Stimulated activated naive CD8-positive, alpha-beta T cell treated with anti-CD3 and anti-CD28 coated beads, Interleukin-15, Interleukin-2, amounts not matched to agents 100 ng/mL and 50 ng/mL, for 24 hours (primary cell): ENCODE measurements around the gene ZNF407.
"Not testable (repeated sequence)": the region's sequence is repeated elsewhere in the genome, so short reads cannot be mapped to it uniquely, and the experiment has no call there.

Experiments
- H3K27ac Mint-ChIP-seq: one replicate; pipeline ENCODE4 v1.8.0; 2021; ENCODE audit warnings: mild to moderate bottlenecking, mixed read lengths
- H3K27me3 Mint-ChIP-seq: one replicate; pipeline ENCODE4 v1.8.0; 2021; ENCODE audit warnings: mixed read lengths
- H3K36me3 Mint-ChIP-seq: one replicate; pipeline ENCODE4 v1.8.0; 2021; ENCODE audit warnings: low read depth, mixed read lengths
- H3K4me1 Mint-ChIP-seq: one replicate; pipeline ENCODE4 v1.8.0; 2021; ENCODE audit warnings: low read depth, mixed read lengths
- H3K4me3 Mint-ChIP-seq: one replicate; pipeline ENCODE4 v1.8.0; 2021; ENCODE audit warnings: mild to moderate bottlenecking, mixed read lengths
- H3K9me3 Mint-ChIP-seq: one replicate; pipeline ENCODE4 v1.8.0; 2021; ENCODE audit warnings: mixed read lengths

Gene ZNF407

GRCh38 chr18:75081486-75081885 lies 483.8 kb downstream of the ZNF407 start:
- H3K9me3 Mint-ChIP-seq = peaks cover 19% of the 10 kb centered on the region

DNA sequence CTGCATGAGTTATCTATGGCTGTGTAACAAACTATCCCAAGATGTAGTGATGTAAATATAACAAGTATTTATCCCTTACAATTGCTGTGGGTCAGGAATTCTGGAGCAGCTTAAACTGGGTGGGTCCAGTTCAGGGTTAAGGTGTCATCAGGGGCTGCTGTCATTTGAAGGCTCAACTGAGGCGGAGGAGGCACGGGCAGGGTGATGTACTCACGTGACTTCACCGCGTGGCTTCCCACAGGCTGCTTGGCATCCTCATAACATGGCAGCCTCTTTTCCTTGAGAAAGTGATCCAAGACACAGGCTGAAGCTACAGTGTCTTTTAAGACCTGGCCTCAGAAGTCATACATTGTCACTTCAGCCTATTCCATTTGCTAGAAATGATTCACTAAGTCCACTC lies 485.5 kb downstream of the ZNF407 start:
- no peak overlapping the region for H3K4me3 Mint-ChIP-seq
- H3K4me1 Mint-ChIP-seq = no peaks in the 10 kb centered on the region
- H3K9me3 Mint-ChIP-seq = peaks cover 16% of the 10 kb centered on the region
- H3K27me3 Mint-ChIP-seq = no peaks in the 10 kb centered on the region
- peaks cover 2% of the 10 kb centered on the region for H3K36me3 Mint-ChIP-seq
- no peak overlapping the region for H3K27ac Mint-ChIP-seq

More at GRCh38 chr18:75081486-75081885, 483.8 kb downstream of the ZNF407 start:
- no peaks in the 10 kb centered on the region for H3K27me3 Mint-ChIP-seq
- no peak overlapping the region for H3K4me3 Mint-ChIP-seq
- peaks cover 5% of the 10 kb centered on the region for H3K36me3 Mint-ChIP-seq
- H3K4me1 Mint-ChIP-seq = no peaks in the 10 kb centered on the region
- no peak overlapping the region for H3K27ac Mint-ChIP-seq

DNA sequence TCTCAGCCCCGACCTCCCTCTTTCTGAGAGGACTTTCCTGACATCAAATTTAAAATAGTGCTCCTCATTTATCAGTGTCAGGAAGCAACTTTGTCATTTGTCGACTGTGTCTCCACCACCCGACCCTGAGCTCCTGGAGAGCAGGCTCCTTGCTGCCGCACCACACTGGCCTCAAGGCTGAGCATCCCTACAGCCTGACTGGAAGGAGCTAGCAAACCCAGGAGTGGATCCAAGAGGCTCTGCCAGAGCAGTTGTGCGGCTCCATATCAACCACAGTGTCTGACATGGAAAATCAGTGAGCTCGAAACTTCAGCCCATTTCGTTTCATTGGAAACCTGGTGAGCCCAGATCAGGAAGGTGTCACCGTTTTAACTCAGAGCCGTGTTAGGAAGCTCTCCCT lies 486.1 kb downstream of the ZNF407 start:
- Mint-ChIP-seq H3K9me3 (peaks cover 13% of the 10 kb centered on the region), H3K27me3 (no peaks in the 10 kb centered on the region), H3K27ac (no peak overlapping the region), H3K4me3 (no peak overlapping the region), H3K36me3 (no peaks in the 10 kb centered on the region), H3K4me1 (no peaks in the 10 kb centered on the region)

GRCh38 chr18:75085676-75086075 lies 488.0 kb downstream of the ZNF407 start:
- H3K27ac Mint-ChIP-seq, H3K36me3 Mint-ChIP-seq, H3K4me1 Mint-ChIP-seq: not testable (repeated sequence)

DNA sequence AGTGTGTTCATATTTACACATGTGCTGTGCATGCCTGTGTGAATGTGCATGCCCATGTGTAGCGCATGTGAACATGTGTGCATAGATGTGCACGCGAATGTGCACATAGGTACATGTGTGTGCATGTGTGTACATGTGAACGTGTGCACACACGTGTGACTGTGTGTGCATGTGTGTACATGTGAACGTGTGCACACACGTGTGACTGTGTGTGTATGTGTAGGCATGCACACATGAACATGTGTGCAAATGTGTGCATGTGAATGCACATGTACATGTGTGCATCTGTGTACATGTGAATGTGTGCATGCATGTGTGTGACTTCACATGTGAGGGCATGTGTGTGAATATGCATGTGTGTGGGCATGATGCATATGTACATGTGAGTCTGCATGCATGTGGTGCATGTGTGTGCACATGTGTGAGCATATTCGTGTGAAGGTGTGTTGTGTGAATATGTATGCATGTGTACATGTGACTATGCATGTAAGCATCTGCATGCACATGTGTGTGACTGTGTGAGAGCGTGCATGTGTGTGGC lies 488.9 kb downstream of the ZNF407 start:
- Mint-ChIP-seq H3K27me3 (no peaks in the 10 kb centered on the region), H3K4me3 (no peak overlapping the region), H3K4me1 (no peaks in the 10 kb centered on the region), H3K36me3 (no peaks in the 10 kb centered on the region), H3K9me3 (peaks cover 6% of the 10 kb centered on the region), H3K27ac (no peak overlapping the region)

More at GRCh38 chr18:75085676-75086075, 488.0 kb downstream of the ZNF407 start:
- not testable (repeated sequence) for H3K9me3 Mint-ChIP-seq, H3K27me3 Mint-ChIP-seq, H3K4me3 Mint-ChIP-seq

- Mint-ChIP-seq H3K9me3 (peaks cover 6% of the 10 kb centered on the region), H3K27me3 (no peaks in the 10 kb centered on the region), H3K4me3 (no peak overlapping the region), H3K36me3 (no peaks in the 10 kb centered on the region), H3K4me1 (no peaks in the 10 kb centered on the region), H3K27ac (no peak overlapping the region)
Measured at GRCh38 chr18:75087119-75088020, 489.7 kb downstream of the ZNF407 start.

GRCh38 chr18:75088021-75088506 lies 490.4 kb downstream of the ZNF407 start:
- Mint-ChIP-seq H3K36me3 (no peaks in the 10 kb centered on the region), H3K27ac (no peak overlapping the region), H3K4me1 (no peaks in the 10 kb centered on the region), H3K4me3 (no peak overlapping the region), H3K9me3 (peaks cover 4% of the 10 kb centered on the region), H3K27me3 (no peaks in the 10 kb centered on the region)

DNA sequence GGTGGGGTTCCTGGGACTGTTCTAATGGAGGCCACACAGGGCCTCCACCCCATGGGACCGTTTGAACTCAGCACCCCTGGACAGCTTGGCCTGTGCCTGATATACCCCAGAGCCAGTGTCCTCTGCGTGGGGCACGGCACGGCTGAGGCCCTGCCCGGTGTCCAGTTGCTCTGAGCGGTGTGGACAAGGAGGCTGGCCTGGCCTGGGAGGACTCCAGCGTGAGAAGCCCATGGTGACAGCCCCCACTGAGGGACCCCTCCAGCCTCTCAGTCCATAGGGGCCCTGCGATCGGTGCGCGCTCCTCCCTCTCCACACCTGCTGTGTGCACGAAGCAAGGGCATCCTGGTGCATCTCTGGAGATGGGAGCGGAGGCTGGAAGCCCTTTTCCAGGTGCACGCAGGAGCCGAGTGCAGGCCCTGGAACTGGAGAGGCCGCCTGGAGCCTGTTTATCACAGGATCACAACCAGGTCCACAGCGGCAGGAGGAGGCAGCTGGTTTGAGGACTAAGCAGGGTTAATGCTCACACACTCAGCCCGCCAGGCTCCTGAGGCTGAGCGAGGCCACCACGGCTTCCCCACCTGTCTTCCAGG lies 491.0 kb downstream of the ZNF407 start:
- Mint-ChIP-seq H3K9me3 (peaks cover 4% of the 10 kb centered on the region), H3K27ac (no peak overlapping the region), H3K27me3 (no peaks in the 10 kb centered on the region), H3K4me1 (no peaks in the 10 kb centered on the region), H3K36me3 (no peaks in the 10 kb centered on the region), H3K4me3 (no peak overlapping the region)

- Mint-ChIP-seq H3K36me3 (no peaks in the 10 kb centered on the region), H3K9me3 (peaks cover 4% of the 10 kb centered on the region), H3K27ac (no peak overlapping the region), H3K4me1 (no peaks in the 10 kb centered on the region), H3K4me3 (no peak overlapping the region), H3K27me3 (no peaks in the 10 kb centered on the region)
Measured at GRCh38 chr18:75089748-75090327, 492.2 kb downstream of the ZNF407 start.

DNA sequence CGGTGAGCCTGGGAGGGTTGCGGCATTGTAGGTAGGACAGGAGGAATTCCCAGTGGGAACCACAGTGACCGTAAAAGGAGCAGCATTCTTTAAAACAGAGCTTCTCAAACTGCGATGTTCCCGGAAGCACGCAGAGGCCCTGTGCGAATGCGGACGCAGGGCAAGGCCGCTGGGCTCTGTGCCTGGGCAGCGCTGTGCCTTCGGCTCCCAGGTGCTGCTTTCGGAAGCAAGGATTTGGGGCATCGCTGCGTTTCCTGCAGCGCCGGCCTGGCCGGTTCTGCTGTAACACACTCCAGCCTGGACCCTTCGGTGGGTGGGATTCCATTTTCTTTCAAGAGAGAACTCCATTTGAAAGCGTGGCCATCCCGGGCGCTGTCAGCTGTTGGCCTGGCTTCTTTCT lies 492.7 kb downstream of the ZNF407 start:
- no peaks in the 10 kb centered on the region for H3K36me3 Mint-ChIP-seq
- H3K9me3 Mint-ChIP-seq = peaks cover 6% of the 10 kb centered on the region
- no peak overlapping the region for H3K4me3 Mint-ChIP-seq
- H3K4me1 Mint-ChIP-seq = no peaks in the 10 kb centered on the region
- H3K27me3 Mint-ChIP-seq = no peaks in the 10 kb centered on the region
- H3K27ac Mint-ChIP-seq = no peak overlapping the region

DNA sequence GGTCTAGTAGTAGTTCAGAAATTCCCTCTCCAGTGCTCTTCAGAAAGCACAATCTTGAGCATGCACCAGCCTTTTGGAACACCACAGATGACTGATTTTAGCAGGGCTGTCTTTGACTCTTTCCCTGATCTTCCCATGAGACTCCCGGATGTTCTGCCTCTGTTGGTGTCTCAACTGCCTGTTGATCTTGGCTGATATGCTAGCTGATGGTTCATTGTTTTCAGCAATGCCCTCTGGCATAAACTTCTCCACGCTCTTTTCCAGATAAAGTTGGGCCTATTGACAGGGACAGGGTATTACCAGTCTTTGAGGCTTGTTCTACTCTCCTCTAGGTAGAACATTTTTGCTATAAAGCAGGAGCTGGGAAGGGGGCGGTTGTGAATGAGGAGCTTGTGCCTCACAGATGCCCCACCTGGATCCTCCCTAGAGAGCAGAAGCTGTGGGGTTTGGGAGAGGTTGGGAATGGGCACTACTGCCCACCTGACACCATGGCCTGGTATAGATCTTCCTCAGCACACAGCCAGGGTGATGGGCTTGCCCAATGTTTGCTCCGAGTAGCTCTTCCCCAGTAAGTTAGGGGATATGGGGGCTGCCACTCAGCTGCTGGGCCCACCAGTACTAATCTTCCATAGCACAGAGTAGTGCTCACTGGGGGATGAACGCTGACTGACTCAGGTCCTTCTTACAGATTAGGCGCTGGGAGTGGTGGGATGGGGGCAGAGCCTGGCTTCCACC lies 500.0 kb downstream of the ZNF407 start:
- H3K4me1 Mint-ChIP-seq = no peaks in the 10 kb centered on the region
- H3K27ac Mint-ChIP-seq = no peak overlapping the region
- no peaks in the 10 kb centered on the region for H3K36me3 Mint-ChIP-seq
- H3K9me3 Mint-ChIP-seq = peaks cover 22% of the 10 kb centered on the region
- H3K4me3 Mint-ChIP-seq = no peak overlapping the region
- peaks cover 4% of the 10 kb centered on the region for H3K27me3 Mint-ChIP-seq

- Mint-ChIP-seq H3K27ac (no peak overlapping the region), H3K4me1 (no peaks in the 10 kb centered on the region), H3K9me3 (peaks cover 15% of the 10 kb centered on the region), H3K4me3 (no peak overlapping the region), H3K36me3 (no peaks in the 10 kb centered on the region), H3K27me3 (no peaks in the 10 kb centered on the region)
Measured at GRCh38 chr18:75100832-75101630, 503.4 kb downstream of the ZNF407 start.

GRCh38 chr18:75101916-75102315 lies 504.2 kb downstream of the ZNF407 start:
- Mint-ChIP-seq H3K36me3 (no peaks in the 10 kb centered on the region), H3K4me1 (no peaks in the 10 kb centered on the region), H3K4me3 (no peak overlapping the region), H3K9me3 (peaks cover 15% of the 10 kb centered on the region), H3K27me3 (no peaks in the 10 kb centered on the region), H3K27ac (no peak overlapping the region)

GRCh38 chr18:75104029-75104428 lies 506.4 kb downstream of the ZNF407 start:
- H3K27ac Mint-ChIP-seq = not testable (repeated sequence)
- peaks cover 11% of the 10 kb centered on the region for H3K9me3 Mint-ChIP-seq

More at GRCh38 chr18:75104029-75104428, 506.4 kb downstream of the ZNF407 start:
- H3K4me3 Mint-ChIP-seq, H3K36me3 Mint-ChIP-seq, H3K4me1 Mint-ChIP-seq, H3K27me3 Mint-ChIP-seq: not testable (repeated sequence)
